ENCODE measurements around the gene ACYP2.

ACYP2 gene

GRCh38 chr2:54139210-54139609 lies 23.8 kb downstream of the ACYP2 start:
- TF ChIP-seq FOXP2 (optimal IDR thresholded peaks at IDR 0.05; ENCODE audit: borderline replicate concordance, extremely low read depth, extremely low read length, insufficient read depth) (no peak), POLR2AphosphoS5 (IDR thresholded peaks at IDR 0.05; ENCODE audit: low read depth, low read length) (no peak), TAF1 (IDR thresholded peaks at IDR 0.05; ENCODE audit: borderline replicate concordance, insufficient read depth, low read length) (no peak), REST (IDR thresholded peaks at IDR 0.05; ENCODE audit: insufficient read depth in 1 of 2, low read depth in 2 of 2, low read length in 2 of 2) (no peak), SIN3A (IDR thresholded peaks at IDR 0.05; ENCODE audit: borderline replicate concordance, insufficient read depth, low read length) (no peak)

- TF ChIP-seq POLR2AphosphoS5 (IDR thresholded peaks at IDR 0.05; ENCODE audit: low read depth, low read length) (no peak), SIN3A (IDR thresholded peaks at IDR 0.05; ENCODE audit: borderline replicate concordance, insufficient read depth, low read length) (no peak), FOXP2 (optimal IDR thresholded peaks at IDR 0.05; ENCODE audit: borderline replicate concordance, extremely low read depth, extremely low read length, insufficient read depth) (no peak), REST (IDR thresholded peaks at IDR 0.05; ENCODE audit: insufficient read depth in 1 of 2, low read depth in 2 of 2, low read length in 2 of 2) (no peak), TAF1 (IDR thresholded peaks at IDR 0.05; ENCODE audit: borderline replicate concordance, insufficient read depth, low read length) (no peak)
Measured at GRCh38 chr2:54143780-54144179, 28.4 kb downstream of the ACYP2 start.

GRCh38 chr2:54148391-54148790 lies 33.0 kb downstream of the ACYP2 start:
- no peak for TF ChIP-seq SIN3A (IDR thresholded peaks at IDR 0.05; ENCODE audit: borderline replicate concordance, insufficient read depth, low read length)
- no peak for TF ChIP-seq REST (IDR thresholded peaks at IDR 0.05; ENCODE audit: insufficient read depth in 1 of 2, low read depth in 2 of 2, low read length in 2 of 2)

GRCh38 chr2:54149638-54150441 lies 34.4 kb downstream of the ACYP2 start:
- TF ChIP-seq TAF1 (IDR thresholded peaks at IDR 0.05; ENCODE audit: borderline replicate concordance, insufficient read depth, low read length) = no peak
- no peak for TF ChIP-seq FOXP2 (optimal IDR thresholded peaks at IDR 0.05; ENCODE audit: borderline replicate concordance, extremely low read depth, extremely low read length, insufficient read depth)
- TF ChIP-seq POLR2AphosphoS5 (IDR thresholded peaks at IDR 0.05; ENCODE audit: low read depth, low read length) = no peak
- TF ChIP-seq REST (IDR thresholded peaks at IDR 0.05; ENCODE audit: insufficient read depth in 1 of 2, low read depth in 2 of 2, low read length in 2 of 2) = no peak
- no peak for TF ChIP-seq SIN3A (IDR thresholded peaks at IDR 0.05; ENCODE audit: borderline replicate concordance, insufficient read depth, low read length)

Measured in PFSK-1 (cell line).